Activated CD4-positive, alpha-beta T cell treated with anti-CD3 and anti-CD28 coated beads for 48 hours (primary cell): ENCODE results near the gene MSI2.
A peak's percentile ranks its signal among the peaks of the same experiment; 100 is the strongest.

Experiments
- DNase-seq: peaks from one replicate; pipeline ENCODE4 v3.0.0-alpha.2; 2020

MSI2 gene

DNA sequence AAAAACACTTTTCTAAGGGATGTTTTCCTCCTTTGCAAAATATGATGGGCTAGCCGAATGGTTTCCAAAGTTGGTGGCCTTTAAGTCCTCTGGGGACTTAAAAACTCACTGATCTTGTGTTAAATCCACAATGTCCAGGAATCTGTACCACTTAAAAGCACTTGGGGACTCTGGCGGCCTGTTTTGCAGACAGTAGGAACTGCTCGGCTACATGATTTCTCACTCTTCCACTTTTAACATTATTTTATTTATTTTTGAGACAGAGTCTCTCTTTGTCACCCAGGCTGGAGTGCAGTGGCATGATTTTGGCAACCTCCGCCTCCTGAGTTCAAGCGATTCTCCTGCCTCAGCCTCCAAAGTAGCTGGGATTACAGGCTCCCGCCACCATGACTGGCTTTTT lies 9.1 kb upstream of the MSI2 start:
- no peak for DNase-seq

DNA sequence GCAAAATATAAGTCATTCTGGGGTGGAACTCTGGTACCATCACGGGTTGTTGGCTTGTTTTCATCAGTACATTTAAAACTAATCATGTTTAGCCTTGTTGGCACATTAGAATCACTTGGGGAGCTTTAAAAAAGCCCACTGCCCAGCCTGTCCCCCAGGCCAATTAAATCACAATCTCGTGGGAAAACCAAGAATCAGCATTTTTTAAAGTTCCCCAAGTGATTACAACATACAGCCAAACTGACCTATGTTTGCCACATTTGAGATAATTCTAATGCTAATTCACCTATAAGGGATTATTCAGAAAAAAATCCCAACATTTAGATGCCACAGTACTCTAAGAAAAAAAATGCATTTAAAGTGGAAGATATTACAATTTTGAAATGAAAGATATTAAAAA lies 8.4 kb upstream of the MSI2 start:
- no peak for DNase-seq

DNA sequence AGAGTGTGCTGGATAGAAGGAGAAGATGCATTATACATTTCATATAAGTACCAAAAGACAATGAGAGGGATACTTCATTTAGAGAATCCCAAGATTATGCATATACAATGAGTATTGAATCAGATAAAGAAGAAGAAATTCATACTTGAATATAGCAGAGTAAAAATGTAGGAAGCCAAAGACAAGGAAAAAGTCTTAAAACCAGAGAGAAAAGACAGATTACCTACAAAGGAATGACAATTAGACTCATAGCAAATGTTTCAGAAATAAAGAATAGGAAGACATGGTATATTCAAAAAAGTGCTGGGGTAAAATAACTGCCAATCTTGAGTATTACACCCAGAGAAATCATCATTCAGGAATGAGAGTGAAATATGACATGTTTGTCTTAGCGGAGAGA lies 6.8 kb upstream of the MSI2 start:
- DNase-seq: no peak

DNA sequence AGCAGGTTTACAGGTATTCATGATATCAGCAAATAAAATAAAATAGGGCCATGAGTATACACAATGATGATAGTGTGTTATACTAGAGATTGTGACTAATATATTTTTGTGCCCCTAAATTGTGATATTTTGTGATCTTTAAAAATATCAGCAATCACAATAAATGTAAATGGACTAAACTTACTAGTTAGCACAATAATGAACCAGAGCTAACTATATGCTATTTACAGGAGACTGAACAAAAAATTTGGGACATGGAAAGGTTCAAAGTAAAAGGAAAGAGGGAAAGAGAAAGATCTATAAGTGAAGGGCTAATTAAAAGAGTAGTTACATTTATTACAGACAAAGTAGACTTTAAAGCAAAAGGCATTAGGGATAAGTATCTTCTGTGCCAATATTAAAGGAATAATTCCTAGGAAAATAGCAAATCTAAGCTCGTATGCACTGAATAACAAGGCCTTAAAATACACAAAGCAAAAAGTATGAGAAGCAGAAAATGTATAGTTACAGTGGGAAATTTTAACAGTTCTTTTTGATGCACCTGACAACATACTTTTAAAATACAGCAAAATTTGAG lies 5.0 kb upstream of the MSI2 start:
- no peak for DNase-seq

DNA sequence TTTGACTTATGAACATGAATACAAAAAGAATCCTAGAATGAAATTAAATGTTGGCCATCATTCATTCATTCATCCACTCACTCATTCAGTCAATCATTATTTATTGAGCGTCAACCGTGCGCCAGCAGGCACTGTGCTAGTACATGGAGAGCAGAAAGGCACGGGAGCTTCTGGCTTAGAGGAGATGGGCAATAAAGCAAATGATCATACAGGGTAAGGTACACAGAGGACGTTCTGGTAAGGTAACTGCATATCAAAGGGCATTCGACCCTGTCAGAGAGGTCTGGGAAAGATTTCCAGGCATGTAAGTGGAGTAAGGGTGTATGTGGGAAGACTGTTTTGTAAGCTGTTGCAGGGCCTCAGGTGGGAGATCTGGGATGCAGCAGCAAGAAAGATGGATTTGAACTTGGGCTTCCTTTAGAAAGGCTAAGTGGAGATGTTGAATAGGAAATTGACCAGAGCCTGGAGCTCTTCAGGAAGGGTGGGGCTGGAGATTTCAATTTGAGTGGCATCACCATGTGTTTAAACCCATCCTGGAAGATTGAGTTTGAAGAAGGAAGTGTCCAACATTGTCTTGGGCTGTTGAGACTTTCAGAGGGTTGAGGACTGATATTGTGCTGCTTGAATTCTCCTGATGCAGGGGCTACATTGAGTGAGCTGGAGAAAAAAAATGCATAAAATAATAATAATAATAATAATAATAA lies 2.8 kb upstream of the MSI2 start:
- DNase-seq: no peak

DNA sequence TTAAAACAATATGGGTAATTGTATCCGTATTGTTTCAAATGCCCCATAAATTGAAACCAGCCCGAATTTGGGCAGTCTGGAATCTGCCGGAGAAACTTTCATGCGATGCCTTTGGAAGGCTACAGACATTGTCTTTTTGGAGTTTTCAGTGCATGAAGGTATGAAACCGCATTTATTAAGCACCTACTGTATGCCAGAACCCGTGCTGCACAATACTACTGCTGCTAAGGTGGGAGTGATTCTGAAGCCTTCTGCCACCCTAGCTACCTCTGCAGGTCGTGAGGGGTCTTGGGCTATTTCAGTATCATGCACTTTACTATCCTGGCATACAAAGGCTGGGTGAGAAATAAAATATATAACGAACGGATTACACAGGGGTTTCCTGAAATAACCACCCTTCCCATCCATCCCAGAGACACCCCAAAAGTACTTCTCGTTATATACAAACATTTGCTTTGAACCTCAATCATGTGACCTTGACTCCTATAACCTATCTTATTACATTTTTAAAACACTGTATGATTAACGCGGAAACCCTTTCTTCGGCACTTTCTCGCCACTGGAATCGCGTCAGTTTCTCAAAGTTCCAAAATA lies 1.0 kb upstream of the MSI2 start:
- DNase-seq: no peak

DNA sequence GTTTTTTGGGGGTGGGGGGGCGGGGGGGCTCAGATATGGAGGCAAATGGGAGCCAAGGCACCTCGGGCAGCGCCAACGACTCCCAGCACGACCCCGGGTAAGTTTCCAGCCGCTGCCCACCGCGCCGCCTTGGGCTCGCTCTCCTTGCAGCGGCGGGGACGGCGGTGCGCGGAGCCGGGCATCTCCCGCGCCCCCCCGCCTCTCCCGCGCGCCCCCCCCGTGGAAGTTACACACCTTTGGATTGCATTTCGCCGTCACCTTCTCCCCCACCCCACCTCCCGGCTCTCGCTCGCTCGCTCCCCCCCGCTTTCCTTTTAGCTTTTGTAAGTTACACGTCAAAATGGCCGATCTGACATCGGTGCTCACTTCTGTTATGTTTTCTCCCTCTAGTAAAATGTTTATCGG lies 387 bp downstream of the MSI2 start:
- peak; percentile 51 for DNase-seq

DNA sequence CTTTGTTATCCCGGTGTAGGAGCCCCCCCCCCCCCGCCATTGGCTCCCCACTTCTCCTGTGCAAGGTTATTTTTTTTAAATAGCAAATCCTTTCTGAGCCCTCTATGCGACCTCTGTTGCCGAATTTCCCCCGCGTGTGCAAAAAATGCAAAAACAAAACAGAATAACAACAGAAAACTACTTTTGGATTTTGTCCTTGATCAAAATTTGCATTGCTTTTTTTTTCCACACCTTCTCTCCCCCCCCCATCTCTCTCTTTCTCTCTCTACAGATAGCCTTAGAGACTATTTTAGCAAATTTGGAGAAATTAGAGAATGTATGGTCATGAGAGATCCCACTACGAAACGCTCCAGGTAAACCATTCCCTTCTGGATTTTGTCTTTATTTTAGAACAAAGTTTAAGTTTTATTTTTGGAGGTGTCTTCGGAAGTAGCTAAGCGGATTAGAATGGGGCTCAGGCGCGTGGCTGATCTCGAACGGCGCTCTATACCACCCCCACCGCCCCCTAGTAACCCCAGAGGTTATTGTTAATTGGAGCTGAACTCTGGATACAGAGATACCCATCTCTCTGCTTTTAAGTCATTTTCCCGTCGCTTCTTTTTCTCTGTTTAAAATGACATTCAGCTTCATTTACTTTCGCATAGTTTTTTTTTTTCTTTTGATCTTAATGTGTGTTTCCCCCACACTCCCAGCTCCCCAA lies 1.0 kb downstream of the MSI2 start:
- DNase-seq: peak; percentile 39

DNA sequence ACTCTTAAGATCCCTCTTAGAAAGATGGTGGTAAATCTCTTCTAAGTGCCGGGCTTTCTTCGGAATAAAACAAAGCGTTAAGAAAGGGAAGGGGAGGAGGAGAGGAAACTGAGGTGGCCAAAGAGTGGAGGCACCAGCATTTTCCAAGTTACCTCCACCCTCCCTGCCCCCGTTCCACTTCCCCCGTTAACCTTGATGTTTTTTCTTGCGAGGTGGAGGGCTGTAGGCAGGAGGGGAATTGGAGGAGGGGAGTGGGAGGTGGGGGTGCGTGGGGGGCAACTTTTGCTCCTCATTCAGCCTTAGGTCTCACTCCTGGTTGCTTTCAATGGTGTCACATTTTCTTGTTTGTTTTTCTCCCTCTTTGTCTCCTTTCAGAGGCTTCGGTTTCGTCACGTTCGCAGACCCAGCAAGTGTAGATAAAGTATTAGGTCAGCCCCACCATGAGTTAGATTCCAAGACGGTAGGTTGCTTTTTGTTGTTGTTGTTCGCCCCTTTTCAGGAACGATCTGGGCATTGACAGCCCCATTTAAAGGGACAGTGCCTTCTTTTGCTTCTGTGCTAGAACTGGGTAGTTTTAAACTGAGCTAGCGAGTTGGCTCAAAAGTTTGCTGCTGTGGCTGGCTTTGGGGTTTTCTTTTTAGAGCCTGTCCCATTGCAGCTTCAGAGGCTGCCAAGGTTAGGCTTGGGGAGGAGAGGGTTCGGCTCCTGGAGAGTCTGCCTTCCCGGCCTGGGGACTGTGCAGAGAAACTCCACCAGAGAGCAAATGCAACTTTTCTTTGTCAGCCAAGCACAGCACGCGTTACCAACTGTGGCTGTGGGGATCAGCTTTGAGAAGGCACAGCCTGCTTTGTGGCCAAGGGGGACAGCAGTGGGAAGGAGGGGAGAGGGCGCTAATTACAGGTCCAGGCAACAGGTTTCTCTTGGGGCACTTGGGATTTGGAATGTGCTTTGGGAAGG lies 1.9 kb downstream of the MSI2 start:
- DNase-seq: no peak

DNA sequence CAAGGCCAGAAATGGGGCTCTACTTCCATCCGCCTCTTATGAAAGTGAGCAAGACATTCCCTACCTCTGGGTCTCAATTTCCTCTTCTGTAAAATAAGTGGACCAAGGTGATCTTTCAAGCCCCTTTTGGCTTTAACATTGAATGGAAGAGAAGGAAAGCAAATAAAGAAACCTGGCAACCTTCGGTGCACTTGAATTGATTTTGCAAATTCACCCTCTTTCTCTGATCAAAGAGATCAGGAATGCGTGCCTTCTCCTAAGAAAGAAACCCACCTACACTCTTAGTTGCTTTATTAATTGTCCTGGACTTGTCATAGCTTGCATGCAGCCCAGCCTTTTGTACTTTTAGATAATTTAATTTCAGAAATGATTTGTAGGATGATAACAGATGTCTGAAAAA lies 3.0 kb downstream of the MSI2 start:
- DNase-seq: no peak

DNA sequence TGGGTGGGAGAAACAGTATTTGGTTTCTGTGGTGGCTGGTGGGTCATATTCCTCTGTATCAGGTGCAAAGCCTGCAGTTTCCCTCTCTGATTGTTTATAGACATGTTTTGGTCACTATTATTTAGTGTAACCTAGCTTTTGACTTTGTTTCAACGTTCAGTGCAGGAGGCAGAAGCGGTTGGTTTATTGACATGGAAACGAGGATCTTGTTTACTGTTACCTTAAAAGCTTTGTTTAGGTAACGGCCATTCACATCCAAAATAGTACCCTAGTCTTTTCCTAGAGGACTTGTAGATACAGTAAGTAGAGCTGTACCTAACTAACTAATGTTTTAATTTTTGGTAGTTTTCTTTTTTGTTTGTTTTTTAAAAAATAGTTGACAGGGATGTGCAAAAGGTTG lies 3.5 kb downstream of the MSI2 start:
- DNase-seq: no peak

DNA sequence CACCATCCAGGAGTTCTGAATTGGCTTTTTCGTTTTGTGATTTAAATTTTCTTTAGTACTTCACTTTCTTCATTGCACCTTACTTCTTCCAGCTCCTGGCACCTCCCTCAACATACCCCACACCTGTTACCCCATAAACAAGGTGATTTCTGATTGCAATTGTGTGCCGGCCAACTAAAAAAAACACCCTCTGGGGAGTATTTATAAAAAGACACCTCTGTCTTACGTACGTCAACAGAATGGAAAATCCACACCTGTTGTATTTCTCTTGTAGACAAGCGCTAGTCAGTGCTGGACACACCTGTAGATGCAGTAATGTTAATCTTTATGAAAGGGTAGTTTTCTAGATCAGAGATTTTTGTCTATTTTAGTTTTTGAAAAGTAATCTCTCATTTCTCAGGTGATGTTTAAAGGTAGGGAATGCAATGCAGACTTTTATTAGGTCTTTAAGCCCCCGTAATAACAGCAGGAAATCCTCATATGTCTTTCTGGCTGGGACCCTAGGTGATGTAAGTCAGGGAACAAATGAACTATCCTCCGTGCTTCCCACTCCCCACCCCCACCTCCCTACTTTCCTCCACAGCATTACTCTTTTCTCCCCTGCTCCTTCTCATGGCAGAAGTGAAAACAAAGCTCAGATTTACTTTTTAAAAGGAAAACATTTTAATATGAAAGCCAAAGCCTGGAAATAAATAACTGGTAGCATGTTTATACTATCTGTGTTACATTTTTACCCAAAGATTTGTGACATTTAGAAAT lies 4.2 kb downstream of the MSI2 start:
- no peak for DNase-seq

DNA sequence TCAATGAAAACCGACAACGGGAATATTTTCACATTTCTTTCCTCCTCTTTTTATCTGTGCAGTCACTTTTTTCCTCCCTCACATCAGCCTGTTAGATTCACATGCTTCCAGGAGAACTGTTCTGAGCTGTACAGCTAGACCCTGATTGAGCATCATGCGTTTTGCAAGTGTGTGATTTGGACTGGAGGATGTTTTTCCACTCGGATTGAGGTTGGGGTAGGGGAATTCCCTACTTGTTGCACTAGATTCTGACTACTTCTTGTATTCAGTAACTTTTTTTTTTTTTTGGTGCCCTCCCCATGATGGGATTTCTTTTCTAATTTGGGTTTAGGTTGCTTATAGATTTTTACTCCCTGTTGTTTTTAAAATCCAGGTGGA lies 4.8 kb downstream of the MSI2 start:
- peak; percentile 31 for DNase-seq

DNA sequence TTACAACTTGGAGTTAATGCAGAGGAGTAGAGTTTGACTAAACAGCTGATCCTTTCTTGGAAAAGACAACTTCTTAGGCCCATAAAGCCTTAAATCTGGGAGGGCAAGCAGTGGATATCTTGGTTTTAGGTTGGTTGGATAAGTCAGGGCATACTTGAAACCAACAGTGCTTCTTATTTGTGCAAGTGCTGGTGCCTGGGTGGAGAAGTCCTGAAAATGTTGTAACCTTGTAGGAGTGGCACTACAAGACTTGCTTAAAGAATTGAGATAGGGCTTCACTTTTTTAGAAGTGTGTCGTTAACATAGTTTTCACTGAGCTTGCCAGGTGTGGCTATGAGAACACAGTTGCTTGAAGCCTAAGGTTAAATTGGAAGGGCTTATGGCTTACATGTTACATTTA lies 6.2 kb downstream of the MSI2 start:
- no peak for DNase-seq

DNA sequence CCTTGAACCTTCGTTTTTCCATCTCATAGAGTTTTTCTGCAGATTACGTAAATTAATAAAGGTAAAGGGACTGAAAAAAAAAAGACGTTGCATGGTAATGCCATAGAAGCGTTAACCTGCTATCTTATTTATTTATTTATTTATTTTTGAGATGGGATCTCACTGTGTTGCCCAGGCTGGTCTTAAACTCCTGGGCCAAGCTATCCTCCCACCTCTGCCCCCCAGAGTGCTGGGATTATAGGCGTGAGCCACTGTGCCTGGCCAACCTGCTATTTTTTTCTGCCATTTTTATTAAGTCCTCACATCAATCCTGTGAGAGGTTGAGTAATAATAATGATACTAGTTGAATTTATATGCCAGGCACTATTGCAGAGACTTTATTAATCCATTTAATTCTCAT lies 7.9 kb downstream of the MSI2 start:
- no peak for DNase-seq

DNA sequence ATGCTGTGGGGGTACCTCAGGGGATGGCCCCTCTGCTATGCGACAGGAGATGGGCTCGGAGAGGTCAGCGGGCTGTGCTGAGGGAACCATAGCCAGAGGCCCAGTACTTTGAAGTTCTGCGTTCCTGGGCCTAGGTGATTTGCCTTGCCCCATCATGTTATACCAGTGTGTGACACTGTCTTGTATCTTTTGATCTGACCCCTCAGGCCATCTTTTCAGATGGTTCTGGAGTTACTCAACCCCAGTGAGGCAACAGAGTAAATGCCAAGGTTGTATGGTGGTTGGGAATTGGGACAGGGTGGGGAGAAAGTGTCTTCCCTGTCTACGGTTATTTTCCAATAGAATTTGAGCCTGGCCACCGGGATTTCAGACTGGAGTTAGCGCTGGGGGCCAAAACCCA lies 8.5 kb downstream of the MSI2 start:
- DNase-seq: no peak

DNA sequence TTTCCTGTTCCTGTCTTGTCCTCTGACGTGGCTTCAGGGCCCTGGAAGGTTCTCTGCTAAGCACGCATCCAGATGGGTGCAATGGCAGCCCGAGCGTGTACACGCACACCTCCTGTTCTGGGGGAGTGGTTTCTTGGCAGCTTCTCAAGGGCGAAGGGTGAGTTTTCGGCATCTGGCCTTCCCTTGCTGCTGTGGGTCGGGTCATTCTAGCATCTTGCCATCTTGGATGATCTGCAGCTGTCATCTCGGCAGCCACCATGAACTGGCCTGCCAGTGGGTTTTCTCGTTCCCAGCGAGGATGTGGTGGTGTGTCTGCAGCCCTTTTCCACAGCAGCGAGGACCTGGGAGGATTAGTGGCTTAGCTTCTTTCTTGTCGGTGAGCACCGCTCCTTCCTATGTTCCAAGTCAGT lies 10.6 kb downstream of the MSI2 start:
- no peak for DNase-seq

DNA sequence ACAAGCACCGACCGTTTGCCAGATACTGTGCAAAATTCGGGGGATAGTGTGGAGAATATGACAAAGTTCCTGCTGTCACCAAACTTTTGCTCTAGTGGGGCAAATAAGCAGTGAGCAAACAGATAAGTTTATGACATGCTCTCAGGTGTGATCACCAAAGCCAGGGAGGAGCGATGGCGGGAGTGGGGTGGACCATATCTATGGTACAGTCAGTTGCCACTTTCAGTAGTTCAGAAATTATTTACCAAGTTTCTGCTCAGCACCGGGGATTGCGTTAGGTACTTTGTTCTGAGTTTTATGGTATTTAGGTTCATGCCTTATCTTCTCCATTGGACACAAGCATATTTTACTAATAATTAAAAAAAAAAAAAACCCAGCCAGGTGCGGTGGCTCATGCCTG lies 11.9 kb downstream of the MSI2 start:
- no peak for DNase-seq

DNA sequence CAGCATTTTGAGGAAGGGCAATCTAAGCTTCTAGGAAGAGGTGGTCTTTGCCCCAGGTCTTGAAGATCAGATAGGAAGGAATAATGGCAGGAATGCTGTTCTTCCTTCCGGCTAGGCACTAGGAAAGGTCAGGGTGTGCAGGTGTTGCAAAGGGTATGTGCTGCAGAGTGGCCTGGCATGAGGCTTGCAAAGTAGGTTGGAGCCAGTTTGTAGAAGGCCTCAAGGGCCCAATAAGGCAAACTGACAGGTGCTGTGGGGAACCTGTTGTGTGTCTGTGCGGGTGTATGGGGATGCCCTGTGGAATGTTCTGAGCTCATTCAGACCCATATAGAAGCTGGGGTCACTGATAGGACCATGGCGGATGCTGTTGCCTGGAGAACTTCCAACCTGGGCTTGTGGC lies 12.7 kb downstream of the MSI2 start:
- no peak for DNase-seq

DNA sequence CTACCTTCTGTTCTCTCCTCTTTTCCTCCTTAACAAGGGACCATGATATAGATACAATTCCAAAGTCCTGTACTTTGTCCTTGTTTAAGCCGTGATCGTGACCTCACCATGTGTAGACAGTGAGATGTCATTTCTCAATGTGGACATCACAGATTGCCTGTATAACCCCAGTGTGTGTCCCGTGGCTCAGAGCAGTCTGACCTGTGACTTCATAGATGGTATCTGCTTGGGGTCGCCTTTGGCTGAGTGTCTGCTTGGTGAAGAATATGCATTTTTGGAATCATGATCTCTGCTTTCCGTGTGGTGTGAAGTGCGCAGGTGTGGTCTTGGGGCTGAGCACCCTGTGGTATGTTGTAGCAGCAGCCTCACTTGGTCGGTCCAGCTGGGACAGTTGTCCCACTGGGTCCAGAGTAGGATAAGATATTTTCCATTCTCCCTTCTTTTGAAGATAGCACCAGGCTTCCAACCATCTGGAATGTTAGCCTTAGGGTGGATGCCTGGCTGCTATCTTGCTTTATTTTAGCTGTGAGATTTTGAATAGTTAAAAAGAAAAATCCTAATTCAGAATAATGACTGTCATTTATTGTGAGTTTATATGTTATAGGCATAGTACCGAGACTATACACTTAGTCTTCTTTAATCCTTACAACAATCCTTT lies 13.4 kb downstream of the MSI2 start:
- no peak for DNase-seq

DNA sequence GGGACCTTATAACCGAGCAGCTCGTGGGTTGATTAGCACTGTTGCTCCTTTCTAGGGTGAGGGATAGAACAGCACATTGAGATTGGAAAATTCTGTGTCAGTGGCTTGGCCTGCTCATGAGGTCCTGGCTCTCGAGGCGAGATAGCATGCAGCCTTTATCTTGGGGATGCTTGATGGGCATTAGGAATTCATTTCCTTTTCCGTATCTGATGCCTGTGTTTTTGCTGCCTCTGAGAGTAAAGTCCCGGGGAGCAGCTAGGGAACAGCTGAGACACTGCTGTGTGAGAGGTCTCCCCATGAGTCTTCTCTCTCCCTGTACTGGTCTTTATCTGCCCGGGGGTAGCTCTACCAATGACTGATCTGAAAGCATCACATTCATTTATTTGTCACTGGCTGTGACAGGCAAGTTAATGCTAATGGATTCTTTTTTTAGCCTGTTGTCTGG lies 14.5 kb downstream of the MSI2 start:
- DNase-seq: no peak

DNA sequence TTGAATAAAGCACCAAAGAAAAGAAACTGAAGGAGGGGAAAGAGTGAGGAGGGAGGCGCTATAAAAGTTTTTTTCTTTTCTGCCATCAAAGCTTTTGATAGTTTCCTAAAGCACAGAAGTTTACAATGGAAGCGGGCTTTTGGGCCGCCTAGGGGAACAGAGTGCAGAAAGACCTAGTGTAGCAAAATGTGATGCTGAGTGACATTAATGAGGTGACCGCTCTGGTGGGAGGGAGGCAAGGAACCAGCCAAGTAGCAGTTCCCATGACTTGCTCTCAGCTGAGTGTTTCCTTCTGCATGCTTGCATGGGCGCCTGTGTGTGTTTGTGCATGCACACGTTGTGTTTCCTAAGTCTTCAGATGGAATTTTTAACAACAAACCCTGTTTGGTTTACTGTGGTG lies 15.5 kb downstream of the MSI2 start:
- DNase-seq: no peak
